ENCODE results near the gene DPYSL4. TPM values are rescaled to one million over a fixed set of nuclear protein-coding genes. Genes with fewer than 3 reads are reported as not detected.
"Not testable (repeated sequence)": the region's sequence is repeated elsewhere in the genome, so short reads cannot be mapped to it uniquely, and the experiment has no call there.

DPYSL4 gene
- total RNA-seq, 1 experiment from 2014 or later: 22.3 TPM

- Histone ChIP-seq H3K4me3 (no peak overlapping the region), H3K36me3 (no peaks in the 10 kb centered on the region), H3K9me3 (no peaks in the 10 kb centered on the region), H3K27me3 (no peaks in the 10 kb centered on the region)
- no peak for DNase-seq
Observed at GRCh38 chr10:132158823-132159222, 27.9 kb upstream of the DPYSL4 start.

- not testable (repeated sequence) for H3K9me3 ChIP-seq, H3K36me3 ChIP-seq, DNase-seq, H3K4me3 ChIP-seq, H3K27me3 ChIP-seq
Observed at GRCh38 chr10:132159302-132160230, 27.2 kb upstream of the DPYSL4 start.

GRCh38 chr10:132160231-132160630 lies 26.5 kb upstream of the DPYSL4 start:
- not testable (repeated sequence) for H3K9me3 ChIP-seq, DNase-seq, H3K4me3 ChIP-seq, H3K27me3 ChIP-seq, H3K36me3 ChIP-seq

DNA sequence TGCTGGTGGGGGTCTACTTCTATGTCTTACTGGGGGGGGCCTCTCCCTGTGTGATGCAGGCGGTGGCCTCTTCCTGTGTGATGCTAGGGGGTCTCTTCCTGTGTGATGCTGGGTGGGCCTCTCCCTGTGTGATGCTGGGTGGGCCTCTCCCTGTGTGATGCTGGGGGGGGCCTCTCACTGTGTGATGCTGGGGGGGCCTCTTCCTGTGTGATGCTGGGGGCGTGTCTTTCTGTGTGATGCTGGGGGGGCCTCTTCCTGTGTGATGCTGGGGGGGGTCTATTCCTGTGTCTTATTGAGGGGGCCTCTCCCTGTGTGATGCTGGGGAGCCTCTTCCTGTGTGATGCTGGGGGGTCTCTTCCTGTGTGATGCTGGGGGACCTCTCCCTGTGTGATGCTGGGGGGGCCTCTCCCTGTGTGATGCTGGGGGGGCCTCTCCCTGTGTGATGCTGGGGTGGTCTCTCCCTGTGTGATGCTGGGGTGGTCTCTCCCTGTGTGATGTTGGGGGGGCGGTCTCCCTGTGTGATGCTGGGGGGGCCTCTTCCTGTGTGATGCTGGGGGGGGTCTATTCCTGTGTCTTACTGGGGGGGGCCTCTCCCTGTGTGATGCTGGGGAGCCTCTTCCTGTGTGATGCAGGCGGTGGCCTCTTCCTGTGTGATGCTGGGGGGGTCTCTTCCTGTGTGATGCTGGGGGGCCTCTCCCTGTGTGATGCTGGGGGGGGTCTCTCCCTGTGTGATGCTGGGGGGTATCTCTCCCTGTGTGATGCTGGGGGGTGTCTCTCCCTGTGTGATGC lies 25.7 kb upstream of the DPYSL4 start:
- H3K9me3 ChIP-seq, DNase-seq: not testable (repeated sequence)

GRCh38 chr10:132162021-132162531 lies 24.7 kb upstream of the DPYSL4 start:
- Histone ChIP-seq H3K9me3 (no peaks in the 10 kb centered on the region), H3K36me3 (no peaks in the 10 kb centered on the region), H3K27me3 (no peaks in the 10 kb centered on the region), H3K4me3 (no peak overlapping the region)
- DNase-seq: no peak

More for the DNA sequence above, 25.7 kb upstream of the DPYSL4 start:
- not testable (repeated sequence) for H3K36me3 ChIP-seq, H3K4me3 ChIP-seq, H3K27me3 ChIP-seq

GRCh38 chr10:132162590-132163277 lies 24.0 kb upstream of the DPYSL4 start:
- DNase-seq: no peak
- no peaks in the 10 kb centered on the region for H3K27me3 ChIP-seq

DNA sequence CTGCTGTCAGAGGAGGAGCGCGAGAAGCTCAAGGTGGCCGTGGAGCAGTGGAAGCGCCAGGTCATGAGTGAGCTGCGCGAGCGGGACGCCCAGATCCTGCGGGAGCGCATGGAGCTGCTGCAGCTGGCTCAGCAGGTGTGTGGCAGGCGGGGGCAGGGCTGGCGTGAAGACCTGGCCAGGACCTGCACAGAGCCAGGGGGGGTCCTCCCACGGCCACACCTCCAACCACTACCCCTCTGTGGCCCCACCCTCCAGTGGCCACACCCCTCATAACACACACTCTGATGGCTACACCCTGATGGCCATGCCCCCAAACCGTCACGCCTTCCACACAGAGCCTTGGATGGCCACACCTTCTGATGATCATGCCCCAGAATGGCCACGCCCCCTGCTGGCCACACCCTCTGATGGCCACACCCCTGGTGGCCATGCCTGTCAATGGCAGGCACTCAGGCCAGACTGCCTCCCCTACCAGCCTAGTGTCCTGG lies 23.4 kb upstream of the DPYSL4 start:
- DNase-seq: peak; percentile 52
- Histone ChIP-seq H3K9me3 (no peaks in the 10 kb centered on the region), H3K36me3 (no peaks in the 10 kb centered on the region), H3K27me3 (no peaks in the 10 kb centered on the region), H3K4me3 (no peak overlapping the region)

More at GRCh38 chr10:132162590-132163277, 24.0 kb upstream of the DPYSL4 start:
- Histone ChIP-seq H3K36me3 (no peaks in the 10 kb centered on the region), H3K4me3 (no peak overlapping the region), H3K9me3 (no peaks in the 10 kb centered on the region)

GRCh38 chr10:132163826-132164515 lies 22.8 kb upstream of the DPYSL4 start:
- Histone ChIP-seq H3K27me3 (no peaks in the 10 kb centered on the region), H3K4me3 (no peak overlapping the region), H3K36me3 (no peaks in the 10 kb centered on the region), H3K9me3 (no peaks in the 10 kb centered on the region)
- DNase-seq: no peak

- Histone ChIP-seq H3K27me3 (no peaks in the 10 kb centered on the region), H3K9me3 (no peaks in the 10 kb centered on the region), H3K36me3 (no peaks in the 10 kb centered on the region), H3K4me3 (no peak overlapping the region)
- no peak for DNase-seq
Observed at GRCh38 chr10:132164761-132165278, 21.9 kb upstream of the DPYSL4 start.

DNA sequence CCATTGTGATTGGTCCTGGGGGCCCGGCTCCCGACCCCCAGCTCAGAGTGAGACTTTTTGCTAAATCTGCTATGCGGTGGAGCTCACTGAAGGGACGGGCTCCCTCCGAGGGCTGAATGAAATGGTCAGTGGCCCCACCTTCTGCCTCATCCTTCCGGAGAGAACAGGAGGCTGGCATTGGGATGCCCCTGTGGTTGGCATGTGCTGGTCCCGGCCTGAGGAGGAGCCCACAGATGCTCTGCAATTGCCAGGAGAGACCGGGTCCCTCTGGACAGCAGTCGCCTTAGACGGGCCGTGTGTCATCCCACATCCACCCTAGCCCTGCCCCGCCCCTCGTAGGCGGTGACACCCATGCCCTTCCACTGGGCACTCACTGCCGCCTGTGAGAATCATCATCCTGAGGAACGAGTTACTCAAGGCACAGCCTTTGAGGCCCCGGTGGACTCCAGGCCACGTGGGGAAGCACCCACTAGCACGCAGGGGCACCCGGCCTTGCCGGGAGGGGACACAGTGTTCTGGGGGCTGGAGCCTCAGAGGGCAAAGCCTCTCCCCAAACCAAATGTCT lies 21.2 kb upstream of the DPYSL4 start:
- Histone ChIP-seq H3K27me3 (no peaks in the 10 kb centered on the region), H3K4me3 (no peak overlapping the region), H3K36me3 (no peaks in the 10 kb centered on the region), H3K9me3 (no peaks in the 10 kb centered on the region)
- DNase-seq: no peak

- H3K36me3 ChIP-seq: no peaks in the 10 kb centered on the region
- no peaks in the 10 kb centered on the region for H3K9me3 ChIP-seq
- H3K27me3 ChIP-seq: no peaks in the 10 kb centered on the region
- DNase-seq: no peak
- H3K4me3 ChIP-seq: no peak overlapping the region
Observed at GRCh38 chr10:132166216-132166950, 20.4 kb upstream of the DPYSL4 start.

- H3K27me3 ChIP-seq: no peaks in the 10 kb centered on the region
- no peak overlapping the region for H3K4me3 ChIP-seq
- H3K36me3 ChIP-seq: no peaks in the 10 kb centered on the region
- no peaks in the 10 kb centered on the region for H3K9me3 ChIP-seq
- no peak for DNase-seq
Observed at GRCh38 chr10:132167041-132167674, 19.6 kb upstream of the DPYSL4 start.

- no peak overlapping the region for H3K4me3 ChIP-seq
- no peaks in the 10 kb centered on the region for H3K9me3 ChIP-seq
- DNase-seq: no peak
- no peaks in the 10 kb centered on the region for H3K36me3 ChIP-seq
- no peaks in the 10 kb centered on the region for H3K27me3 ChIP-seq
Observed at GRCh38 chr10:132167976-132168375, 18.8 kb upstream of the DPYSL4 start.

DNA sequence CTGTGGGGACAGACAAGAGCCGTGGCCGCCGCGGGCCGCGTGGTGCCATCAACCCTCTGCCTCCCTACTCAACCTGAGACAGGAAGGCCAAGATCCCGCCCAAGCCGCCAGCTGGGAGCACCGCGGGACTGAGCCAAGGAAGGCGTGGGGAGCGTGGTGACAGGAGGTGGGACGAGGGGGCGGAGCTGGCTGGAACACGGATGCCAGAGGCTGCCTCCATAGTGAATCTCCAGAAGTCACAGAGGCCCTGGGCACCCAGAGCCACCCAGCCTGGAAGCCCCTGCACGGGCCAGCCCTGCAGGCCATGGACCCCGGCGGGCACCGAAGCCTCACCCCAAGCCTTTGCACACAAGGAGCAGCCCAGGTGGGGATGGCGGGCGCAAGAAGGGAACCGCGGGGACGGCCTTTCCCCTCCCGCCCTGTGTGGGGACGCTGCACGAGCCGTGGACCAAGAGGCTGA lies 18.1 kb upstream of the DPYSL4 start:
- H3K36me3 ChIP-seq: no peaks in the 10 kb centered on the region
- no peaks in the 10 kb centered on the region for H3K27me3 ChIP-seq
- H3K9me3 ChIP-seq: no peaks in the 10 kb centered on the region
- no peak for DNase-seq
- H3K4me3 ChIP-seq: no peak overlapping the region

Measured in MG63 (cell line).